ENCODE measurements around the gene ZNF391.
A peak's percentile ranks its signal among the peaks of the same experiment; 100 is the strongest.

ZNF391 gene

GRCh38 chr6:27388293-27389197, at the start of gene ZNF391:
Gene ZNF391, plus strand, starts transcription at chr6:27388759. Its CDS starts 11,612 bp downstream, at chr6:27400371.
- no peak for TF ChIP-seq CTCF (IDR thresholded peaks at IDR 0.05; ENCODE audit: low read depth, low read length)
- peak; percentile 47 for DNase-seq (ENCODE audit: extremely low read depth, low read depth)

- no peak for TF ChIP-seq CTCF (IDR thresholded peaks at IDR 0.05; ENCODE audit: low read depth, low read length)
- DNase-seq (ENCODE audit: extremely low read depth, low read depth): no peak
Measured at GRCh38 chr6:27352850-27353249, 35.7 kb upstream of the ZNF391 start.

- no peak for DNase-seq (ENCODE audit: extremely low read depth, low read depth)
- TF ChIP-seq CTCF (IDR thresholded peaks at IDR 0.05; ENCODE audit: low read depth, low read length): no peak
Measured at GRCh38 chr6:27358786-27359185, 29.8 kb upstream of the ZNF391 start.

GRCh38 chr6:27359231-27359630, 29.3 kb upstream of the ZNF391 start:
- no peak for DNase-seq (ENCODE audit: extremely low read depth, low read depth)
- TF ChIP-seq CTCF (IDR thresholded peaks at IDR 0.05; ENCODE audit: low read depth, low read length): no peak

- DNase-seq (ENCODE audit: extremely low read depth, low read depth): no peak
- no peak for TF ChIP-seq CTCF (IDR thresholded peaks at IDR 0.05; ENCODE audit: low read depth, low read length)
Measured at GRCh38 chr6:27368202-27368601, 20.4 kb upstream of the ZNF391 start.

GRCh38 chr6:27370391-27370790, 18.2 kb upstream of the ZNF391 start:
- TF ChIP-seq CTCF (IDR thresholded peaks at IDR 0.05; ENCODE audit: low read depth, low read length): no peak
- DNase-seq (ENCODE audit: extremely low read depth, low read depth): no peak

- TF ChIP-seq CTCF (IDR thresholded peaks at IDR 0.05; ENCODE audit: low read depth, low read length): no peak
- no peak for DNase-seq (ENCODE audit: extremely low read depth, low read depth)
Measured at GRCh38 chr6:27374824-27375612, 13.5 kb upstream of the ZNF391 start.

All from AG09319 (cell line).